Calu3 (cell line): Measurements from ENCODE around the gene MUL1. TPM values are rescaled to one million over a fixed set of nuclear protein-coding genes. Genes with fewer than 3 reads are reported as not detected.

ENCODE experiments used
- BruUV-seq: library from RNA; stranded (reverse); fragments of 400-500 nt; replicated peaks from 2 replicates; lab custom pipeline; 2021; lab: Mats Ljungman, UMichigan
- CTCF ChIA-PET: fragments of 300-600 bp; sonication (Branson Sonifier 250); formaldehyde crosslinking; loops from one replicate; lab custom pipeline; 2022; ENCODE audit warnings: antibody characterized with exemption; lab: Charles Lee
- DNase-seq: peaks from one replicate; pipeline ENCODE4 v3.0.0; 2022
- H3K27ac Mint-ChIP-seq: one replicate; pipeline ENCODE4 v1.8.0; 2022; ENCODE audit warnings: mixed read lengths; ENCODE audit not compliant: unreplicated experiment
- H3K27me3 Mint-ChIP-seq: one replicate; pipeline ENCODE4 v1.8.0; 2022; ENCODE audit warnings: mixed read lengths; ENCODE audit not compliant: unreplicated experiment
- H3K36me3 Mint-ChIP-seq: one replicate; pipeline ENCODE4 v1.8.0; 2022; ENCODE audit warnings: mild to moderate bottlenecking, moderate library complexity, mixed read lengths; ENCODE audit not compliant: insufficient read depth, unreplicated experiment
- H3K4me1 Mint-ChIP-seq: one replicate; pipeline ENCODE4 v1.8.0; 2022; ENCODE audit warnings: mild to moderate bottlenecking, low read depth, mixed read lengths; ENCODE audit not compliant: unreplicated experiment
- H3K4me3 Mint-ChIP-seq: one replicate; pipeline ENCODE4 v1.8.0; 2022; ENCODE audit warnings: mild to moderate bottlenecking, low read depth, moderate library complexity, mixed read lengths; ENCODE audit not compliant: unreplicated experiment
- H3K9me3 Mint-ChIP-seq: one replicate; pipeline ENCODE4 v1.8.0; 2022; ENCODE audit warnings: low read depth, mixed read lengths; ENCODE audit not compliant: unreplicated experiment
- intact Hi-C: fragments of 100-400 bp; cut with micrococcal nuclease; formaldehyde crosslinking; loops from one replicate; pipeline ENCODE4 v1.10.0; 2022; ENCODE audit not compliant: unreplicated experiment
- total RNA-seq: library from RNA; stranded (reverse); gene quantifications from 2 replicates; pipeline ENCODE4 v1.2.3, GENCODE V29; 2022
- TF ChIP-seq, protein P1 (sequence below): fragments of 200-600 bp; IDR thresholded peaks from one replicate; pipeline ENCODE4 v1.8.0; 2022; ENCODE audit warnings: antibody characterized with exemption; ENCODE audit not compliant: unreplicated experiment

The MUL1 gene
- total RNA-seq, 1 experiment from 2014 or later = 21.9 TPM

DNA sequence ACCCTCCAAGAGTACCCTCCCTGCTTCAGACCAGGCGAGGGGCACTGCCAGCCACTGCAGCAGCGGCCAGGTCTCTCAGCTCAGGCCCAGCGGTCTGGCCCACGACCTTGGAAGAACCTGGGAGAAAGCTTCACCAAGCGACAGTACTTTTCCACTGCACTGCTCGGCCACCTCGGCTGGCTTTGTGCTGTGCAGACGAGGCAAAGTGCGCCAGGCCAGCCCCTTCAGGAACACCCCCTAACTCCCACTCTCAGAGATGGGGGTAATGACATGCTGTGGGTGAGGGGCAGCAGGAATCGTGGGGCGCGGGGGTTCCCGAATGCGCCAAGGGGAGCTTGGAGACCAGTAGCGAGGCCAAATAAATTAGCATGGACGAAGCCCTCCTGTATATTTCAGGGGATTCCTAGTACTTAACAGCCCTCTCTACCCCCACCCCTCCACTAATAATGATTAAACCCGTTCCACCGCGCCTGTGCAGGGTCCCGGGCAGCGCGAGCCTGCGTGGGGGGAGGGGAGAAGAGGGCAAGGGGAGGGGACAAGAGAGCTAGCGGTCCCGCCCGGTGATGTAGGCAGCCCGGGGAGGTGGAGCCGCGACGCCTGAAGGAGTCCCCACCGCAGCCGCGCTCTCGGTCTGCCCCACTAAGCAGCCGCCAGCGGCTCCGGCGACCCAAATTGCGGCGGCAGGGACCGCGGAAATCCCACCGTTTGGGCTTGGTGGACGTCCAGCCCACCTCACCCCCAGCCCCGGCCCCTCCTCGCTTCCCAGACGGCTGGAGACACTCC, 44.2 kb upstream of the MUL1 start, which contains the start of gene FAM43B:
Gene FAM43B, plus strand, starts transcription at position 629 of the 783 bp plus-strand sequence. CDS start 401 bp downstream, outside the sequence.
- TF ChIP-seq, protein P1, sequence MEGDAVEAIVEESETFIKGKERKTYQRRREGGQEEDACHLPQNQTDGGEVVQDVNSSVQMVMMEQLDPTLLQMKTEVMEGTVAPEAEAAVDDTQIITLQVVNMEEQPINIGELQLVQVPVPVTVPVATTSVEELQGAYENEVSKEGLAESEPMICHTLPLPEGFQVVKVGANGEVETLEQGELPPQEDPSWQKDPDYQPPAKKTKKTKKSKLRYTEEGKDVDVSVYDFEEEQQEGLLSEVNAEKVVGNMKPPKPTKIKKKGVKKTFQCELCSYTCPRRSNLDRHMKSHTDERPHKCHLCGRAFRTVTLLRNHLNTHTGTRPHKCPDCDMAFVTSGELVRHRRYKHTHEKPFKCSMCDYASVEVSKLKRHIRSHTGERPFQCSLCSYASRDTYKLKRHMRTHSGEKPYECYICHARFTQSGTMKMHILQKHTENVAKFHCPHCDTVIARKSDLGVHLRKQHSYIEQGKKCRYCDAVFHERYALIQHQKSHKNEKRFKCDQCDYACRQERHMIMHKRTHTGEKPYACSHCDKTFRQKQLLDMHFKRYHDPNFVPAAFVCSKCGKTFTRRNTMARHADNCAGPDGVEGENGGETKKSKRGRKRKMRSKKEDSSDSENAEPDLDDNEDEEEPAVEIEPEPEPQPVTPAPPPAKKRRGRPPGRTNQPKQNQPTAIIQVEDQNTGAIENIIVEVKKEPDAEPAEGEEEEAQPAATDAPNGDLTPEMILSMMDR = no peak
- no peaks in the 10 kb centered on the region for H3K4me1 Mint-ChIP-seq
- no peak within 1 kb of the TSS for H3K4me3 Mint-ChIP-seq
- no peaks in the 10 kb centered on the region for H3K9me3 Mint-ChIP-seq
- intact Hi-C loops = no loop called here
- peaks cover 6% of the 10 kb centered on the region for H3K36me3 Mint-ChIP-seq
- H3K27ac Mint-ChIP-seq = no peak within 1 kb of the TSS
- peaks cover 26% of the 10 kb centered on the region for H3K27me3 Mint-ChIP-seq
- CTCF ChIA-PET = no interaction called here
- BruUV-seq = no TSS peak
- DNase-seq = no peak

GRCh38 chr1:20551161-20551560, 43.2 kb upstream of the MUL1 start:
- Mint-ChIP-seq H3K4me1 (no peaks in the 10 kb centered on the region), H3K36me3 (peaks cover 6% of the 10 kb centered on the region), H3K9me3 (no peaks in the 10 kb centered on the region), H3K4me3 (no peak overlapping the region), H3K27me3 (peaks cover 35% of the 10 kb centered on the region), H3K27ac (no peak overlapping the region)
- TF ChIP-seq, protein P1 = no peak
- CTCF ChIA-PET = interaction anchor here (0.6 to 0.8 kb wide), 2 partner anchors 16 to 670 kb away, joined by 3 to 4 read pairs; no protein-coding TSS in a partner anchor
- intact Hi-C loops = no loop called here
- BruUV-seq = no TSS peak
- DNase-seq = no peak

GRCh38 chr1:20546637-20547036, 38.7 kb upstream of the MUL1 start:
- TF ChIP-seq, protein P1 = no peak
- CTCF ChIA-PET = interaction anchor here (0.6 kb wide), 1 partner anchor 32 kb away, joined by 4 read pairs; no protein-coding TSS in a partner anchor
- Mint-ChIP-seq H3K4me1 (no peaks in the 10 kb centered on the region), H3K27ac (no peak overlapping the region), H3K9me3 (no peaks in the 10 kb centered on the region), H3K27me3 (peaks cover 79% of the 10 kb centered on the region), H3K4me3 (no peak overlapping the region), H3K36me3 (no peaks in the 10 kb centered on the region)
- no TSS peak for BruUV-seq
- intact Hi-C loops = no loop called here
- DNase-seq = no peak

GRCh38 chr1:20540281-20540680, 32.3 kb upstream of the MUL1 start:
- H3K4me3 Mint-ChIP-seq = no peak overlapping the region
- no TSS peak for BruUV-seq
- no peak overlapping the region for H3K27ac Mint-ChIP-seq
- CTCF ChIA-PET = no interaction called here
- intact Hi-C loops = no loop called here
- H3K27me3 Mint-ChIP-seq = peaks cover 83% of the 10 kb centered on the region
- TF ChIP-seq, protein P1 = no peak
- H3K4me1 Mint-ChIP-seq = peaks cover 12% of the 10 kb centered on the region
- H3K9me3 Mint-ChIP-seq = no peaks in the 10 kb centered on the region
- DNase-seq = no peak
- no peaks in the 10 kb centered on the region for H3K36me3 Mint-ChIP-seq
